KMS-11 (cell line): ENCODE measurements around the gene SEMA6D.

Experiments used
- H2AFZ ChIP-seq: fragments of 200-600 bp; sonication (generic); 2 replicates; pipeline ENCODE4 v1.6.1; 2016; ENCODE audit warnings: antibody characterized with exemption, mixed run types, low read depth
- H3K27ac ChIP-seq: fragments of 200-600 bp; sonication (generic); 2 replicates; pipeline ENCODE4 v1.6.1; 2016; ENCODE audit warnings: mild to moderate bottlenecking, mixed run types
- H3K27me3 ChIP-seq: fragments of 200-600 bp; sonication (generic); 2 replicates; pipeline ENCODE4 v1.6.1; 2017; ENCODE audit warnings: mild to moderate bottlenecking, low read depth, mixed run types, moderate library complexity; ENCODE audit not compliant: insufficient read depth
- H3K36me3 ChIP-seq: fragments of 200-600 bp; sonication (generic); 2 replicates; pipeline ENCODE4 v1.6.1; 2017; ENCODE audit warnings: mild to moderate bottlenecking, mixed run types; ENCODE audit not compliant: insufficient read depth
- H3K4me1 ChIP-seq: fragments of 200-600 bp; sonication (generic); 2 replicates; pipeline ENCODE4 v1.6.1; 2016; ENCODE audit warnings: mild to moderate bottlenecking, low read depth, mixed run types; ENCODE audit not compliant: poor library complexity, severe bottlenecking
- H3K4me2 ChIP-seq: fragments of 200-600 bp; sonication (generic); 2 replicates; pipeline ENCODE4 v1.7.0; 2016; ENCODE audit warnings: mild to moderate bottlenecking, mixed run types
- H3K4me3 ChIP-seq: fragments of 200-600 bp; sonication (generic); IDR thresholded peaks from 2 replicates; pipeline ENCODE4 v1.6.1; 2017; ENCODE audit warnings: low read depth, low read length, mixed read lengths; ENCODE audit not compliant: insufficient read depth
- H3K79me2 ChIP-seq: fragments of 200-600 bp; sonication (generic); 2 replicates; pipeline ENCODE4 v1.6.1; 2016; ENCODE audit warnings: low read depth, mixed run types; ENCODE audit not compliant: insufficient read depth
- H3K9ac ChIP-seq: fragments of 200-600 bp; sonication (generic); 2 replicates; pipeline ENCODE4 v1.6.1; 2016; ENCODE audit warnings: mild to moderate bottlenecking, mixed run types
- H4K20me1 ChIP-seq: fragments of 200-600 bp; sonication (generic); 2 replicates; pipeline ENCODE4 v1.6.1; 2016; ENCODE audit warnings: mild to moderate bottlenecking, mixed run types; ENCODE audit not compliant: insufficient read depth
- TF ChIP-seq, protein P1 (sequence below): fragments of 200-600 bp; sonication (generic); conservative IDR thresholded peaks from 2 replicates; pipeline ENCODE4 v1.6.1; 2017; ENCODE audit warnings: low read depth, mild to moderate bottlenecking, antibody characterized with exemption, low read length, moderate library complexity, mixed read lengths

The SEMA6D gene

DNA sequence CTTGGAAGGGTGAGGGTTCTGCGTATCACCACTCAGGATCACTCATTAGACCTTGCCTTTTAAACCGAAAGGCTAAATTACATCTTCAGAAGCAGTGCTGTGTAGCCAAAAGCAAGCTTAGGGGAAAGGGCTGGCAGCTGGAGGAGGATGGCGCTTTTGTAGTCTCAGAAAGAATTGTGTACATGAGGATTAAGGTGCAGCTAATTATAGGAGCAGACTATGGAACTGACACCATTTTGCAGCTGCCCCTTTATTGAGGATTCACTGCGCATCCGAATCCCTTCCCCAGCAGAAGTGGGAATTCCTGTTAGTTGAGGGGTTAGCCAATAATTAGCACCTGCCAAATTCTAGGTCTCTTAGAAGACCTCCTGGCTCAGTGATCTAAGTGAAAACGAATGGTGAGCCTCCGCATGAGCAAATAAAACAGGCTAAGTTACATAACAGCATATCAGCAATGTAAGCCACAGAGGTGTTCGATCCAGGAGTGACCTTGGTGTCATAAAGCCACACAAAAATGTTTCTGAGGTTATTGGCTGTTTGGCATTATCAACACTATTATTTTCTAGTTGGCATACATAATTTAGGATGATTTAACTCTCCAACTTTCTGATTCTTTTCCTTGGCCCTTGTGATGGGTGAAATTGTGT is 42.6 kb upstream of the SEMA6D start:
- H3K79me2 ChIP-seq = no peaks in the 10 kb centered on the region
- H2AFZ ChIP-seq = no peak overlapping the region
- no peak overlapping the region for H3K27ac ChIP-seq
- H3K4me2 ChIP-seq = no peak overlapping the region
- H3K27me3 ChIP-seq = no peaks in the 10 kb centered on the region
- H3K9ac ChIP-seq = no peak overlapping the region
- H4K20me1 ChIP-seq = no peaks in the 10 kb centered on the region
- no peaks in the 10 kb centered on the region for H3K4me1 ChIP-seq
- H3K36me3 ChIP-seq = no peaks in the 10 kb centered on the region
- TF ChIP-seq, protein P1, sequence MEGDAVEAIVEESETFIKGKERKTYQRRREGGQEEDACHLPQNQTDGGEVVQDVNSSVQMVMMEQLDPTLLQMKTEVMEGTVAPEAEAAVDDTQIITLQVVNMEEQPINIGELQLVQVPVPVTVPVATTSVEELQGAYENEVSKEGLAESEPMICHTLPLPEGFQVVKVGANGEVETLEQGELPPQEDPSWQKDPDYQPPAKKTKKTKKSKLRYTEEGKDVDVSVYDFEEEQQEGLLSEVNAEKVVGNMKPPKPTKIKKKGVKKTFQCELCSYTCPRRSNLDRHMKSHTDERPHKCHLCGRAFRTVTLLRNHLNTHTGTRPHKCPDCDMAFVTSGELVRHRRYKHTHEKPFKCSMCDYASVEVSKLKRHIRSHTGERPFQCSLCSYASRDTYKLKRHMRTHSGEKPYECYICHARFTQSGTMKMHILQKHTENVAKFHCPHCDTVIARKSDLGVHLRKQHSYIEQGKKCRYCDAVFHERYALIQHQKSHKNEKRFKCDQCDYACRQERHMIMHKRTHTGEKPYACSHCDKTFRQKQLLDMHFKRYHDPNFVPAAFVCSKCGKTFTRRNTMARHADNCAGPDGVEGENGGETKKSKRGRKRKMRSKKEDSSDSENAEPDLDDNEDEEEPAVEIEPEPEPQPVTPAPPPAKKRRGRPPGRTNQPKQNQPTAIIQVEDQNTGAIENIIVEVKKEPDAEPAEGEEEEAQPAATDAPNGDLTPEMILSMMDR = no peak
- H3K4me3 ChIP-seq = no peak overlapping the region

DNA sequence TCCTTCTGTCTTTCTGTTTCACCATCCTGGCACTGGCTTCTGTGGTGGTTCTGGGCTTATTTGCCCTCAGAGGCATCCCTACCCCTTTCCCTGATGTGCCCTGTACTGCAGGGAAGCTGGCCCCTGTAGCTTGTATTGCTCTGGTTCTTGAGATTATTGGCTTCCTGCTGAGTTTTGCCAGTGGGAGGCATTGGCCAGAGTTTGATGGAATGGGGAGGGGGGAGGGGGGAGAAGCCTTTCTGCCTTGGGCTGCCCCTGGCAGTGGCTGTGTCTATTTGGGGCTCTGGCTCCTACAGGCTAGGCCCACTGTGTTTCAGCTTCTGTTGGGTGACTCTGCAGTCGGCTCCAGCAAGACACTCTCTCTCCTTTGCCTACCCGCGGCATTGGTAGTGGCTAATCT is 41.6 kb upstream of the SEMA6D start:
- Histone ChIP-seq H3K4me3 (no peak overlapping the region), H2AFZ (no peak overlapping the region), H3K36me3 (no peaks in the 10 kb centered on the region), H3K9ac (no peak overlapping the region), H3K4me1 (no peaks in the 10 kb centered on the region), H3K27me3 (no peaks in the 10 kb centered on the region), H3K27ac (no peak overlapping the region), H3K79me2 (no peaks in the 10 kb centered on the region), H3K4me2 (no peak overlapping the region), H4K20me1 (no peaks in the 10 kb centered on the region)
- TF ChIP-seq, protein P1 = no peak

DNA sequence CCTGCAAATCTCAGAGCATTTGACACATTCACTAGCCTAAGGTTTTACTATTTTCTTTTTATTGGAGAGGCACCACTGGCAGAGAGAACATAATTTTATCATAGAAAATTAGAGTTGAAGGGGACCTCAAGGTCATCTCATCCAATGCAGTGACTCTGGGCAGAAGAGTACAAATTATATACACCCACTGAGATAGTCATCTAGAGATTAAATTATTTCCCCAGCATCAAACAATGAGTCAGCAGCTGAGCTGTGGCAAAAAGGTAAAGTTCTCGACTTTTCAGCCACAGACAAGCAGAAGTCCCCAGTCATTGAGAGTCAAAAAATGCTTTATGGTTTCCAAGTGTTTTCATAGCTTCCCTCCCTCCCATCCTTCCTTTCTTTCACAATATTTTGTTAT is 39.3 kb upstream of the SEMA6D start:
- Histone ChIP-seq H3K79me2 (no peaks in the 10 kb centered on the region), H3K36me3 (no peaks in the 10 kb centered on the region), H3K27ac (no peak overlapping the region), H2AFZ (no peak overlapping the region), H3K4me2 (no peak overlapping the region), H4K20me1 (no peaks in the 10 kb centered on the region), H3K4me1 (no peaks in the 10 kb centered on the region), H3K4me3 (no peak overlapping the region), H3K27me3 (no peaks in the 10 kb centered on the region), H3K9ac (no peak overlapping the region)
- TF ChIP-seq, protein P1 = no peak

DNA sequence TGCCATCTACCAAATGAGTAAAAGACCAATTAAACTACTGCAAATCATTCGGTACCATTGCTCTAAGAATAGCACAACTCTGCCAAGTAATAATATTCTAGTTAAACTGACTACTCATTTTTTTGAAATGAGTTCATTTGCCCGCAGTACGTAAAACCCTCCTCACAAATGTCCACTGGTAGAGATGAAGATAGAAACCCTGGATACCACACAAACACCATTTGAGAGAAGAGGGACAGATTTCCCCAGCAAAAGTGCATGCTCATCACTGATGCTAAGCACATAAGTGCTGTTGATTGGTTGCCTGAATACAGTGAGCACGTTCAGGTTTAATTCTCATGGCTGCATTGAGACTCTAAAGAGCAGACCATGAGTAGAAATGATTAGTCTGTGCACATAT is 34.6 kb upstream of the SEMA6D start:
- TF ChIP-seq, protein P1 = no peak
- Histone ChIP-seq H4K20me1 (no peaks in the 10 kb centered on the region), H3K4me2 (no peak overlapping the region), H3K4me3 (no peak overlapping the region), H3K27ac (no peak overlapping the region), H3K79me2 (no peaks in the 10 kb centered on the region), H3K36me3 (no peaks in the 10 kb centered on the region), H3K9ac (no peak overlapping the region), H3K27me3 (no peaks in the 10 kb centered on the region), H2AFZ (no peak overlapping the region), H3K4me1 (no peaks in the 10 kb centered on the region)
